Spinal cord (tissue), 10 donors: Measurements from ENCODE around the gene BST1. TPM values are rescaled to one million over a fixed set of nuclear protein-coding genes. Genes with fewer than 3 reads are reported as not detected.
A peak's percentile ranks its signal among the peaks of the same experiment; 100 is the strongest.

Source experiments
- DNase-seq, 6 donors: peaks; one replicate each; pipeline versions ENCODE4 v3.0.0 to v3.0.0-alpha.2; 2013 to 2015; ENCODE audit warnings: low spot score in 6 of 6, low read depth in 4 of 6
- H3K27ac ChIP-seq: one replicate; pipeline ENCODE4 v1.5.1; 2013; ENCODE audit warnings: low read depth, low read length, control low read depth
- H3K27me3 ChIP-seq: one replicate; pipeline ENCODE4 v1.6.1; 2013; ENCODE audit warnings: low read length; ENCODE audit not compliant: control insufficient read depth, insufficient read depth
- H3K36me3 ChIP-seq: one replicate; pipeline ENCODE4 v1.6.1; 2013; ENCODE audit warnings: low read length; ENCODE audit not compliant: control insufficient read depth, insufficient read depth
- H3K4me1 ChIP-seq: one replicate; pipeline ENCODE4 v1.6.1; 2013; ENCODE audit warnings: low read length; ENCODE audit not compliant: control insufficient read depth, insufficient read depth
- H3K4me3 ChIP-seq: one replicate; pipeline ENCODE4 v1.5.1; 2013; ENCODE audit warnings: low read depth, low read length, control low read depth
- H3K9me3 ChIP-seq: one replicate; pipeline ENCODE4 v1.6.1; 2013; ENCODE audit warnings: low read length; ENCODE audit not compliant: control insufficient read depth, insufficient read depth
- WGBS: methylation state at CpG from one replicate; pipeline ENCODE4 v1.1.5; 2013; ENCODE audit warnings: missing lambda C conversion rate; ENCODE audit not compliant: insufficient coverage; 5-methylcytosine and 5-hydroxymethylcytosine counted together
- polyA plus RNA-seq, 2 donors: library from polyadenylated mRNA; unstranded; fragments of 120-200 nt; gene quantifications; one replicate each; pipeline ENCODE4 v1.2.1, GENCODE V29; 2013; ENCODE audit not compliant: insufficient read length in 2 of 2
- total RNA-seq, 2 donors: library from RNA; depleted of rRNA in 1 of 2; stranded (reverse); fragments of 120-200 nt in 1 of 2; fragments of >200 nt in 1 of 2; gene quantifications; one replicate each; pipeline versions ENCODE4 v1.2.3 to v1.2.4, GENCODE V29; 2013 to 2014
- donor health status: healthy.

The BST1 gene
- total and polyA plus RNA-seq, 4 donors = 1.2 to 14.1 (median 7.7) TPM

DNA sequence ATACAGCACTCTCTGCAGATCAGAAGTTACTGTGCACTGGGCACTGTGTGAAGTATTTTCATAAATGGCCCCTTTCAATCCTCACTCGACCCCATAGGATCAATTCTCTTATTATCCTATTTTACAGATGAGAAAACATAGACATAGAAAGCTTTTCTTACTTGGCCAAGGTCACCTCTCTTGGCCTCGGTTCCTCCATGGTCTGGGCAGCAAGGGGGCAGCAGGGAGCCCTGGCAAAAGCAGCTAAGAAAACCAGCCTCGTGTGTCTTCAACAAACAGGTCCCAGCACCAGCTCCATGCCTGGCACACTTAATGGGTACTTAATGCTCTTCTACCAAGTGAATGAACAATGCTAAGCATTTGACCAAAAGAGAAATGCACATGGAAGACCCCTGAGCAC, 34.4 kb downstream of the BST1 start:
- Histone ChIP-seq H3K9me3 (no peaks in the 10 kb centered on the region), H3K4me3 (no peak overlapping the region), H3K4me1 (peaks cover 2% of the 10 kb centered on the region), H3K27me3 (no peaks in the 10 kb centered on the region), H3K27ac (no peak overlapping the region), H3K36me3 (no peaks in the 10 kb centered on the region)
- no peak for DNase-seq
- WGBS = 40% methylated on average over 2 of the region's 3 CpGs

DNA sequence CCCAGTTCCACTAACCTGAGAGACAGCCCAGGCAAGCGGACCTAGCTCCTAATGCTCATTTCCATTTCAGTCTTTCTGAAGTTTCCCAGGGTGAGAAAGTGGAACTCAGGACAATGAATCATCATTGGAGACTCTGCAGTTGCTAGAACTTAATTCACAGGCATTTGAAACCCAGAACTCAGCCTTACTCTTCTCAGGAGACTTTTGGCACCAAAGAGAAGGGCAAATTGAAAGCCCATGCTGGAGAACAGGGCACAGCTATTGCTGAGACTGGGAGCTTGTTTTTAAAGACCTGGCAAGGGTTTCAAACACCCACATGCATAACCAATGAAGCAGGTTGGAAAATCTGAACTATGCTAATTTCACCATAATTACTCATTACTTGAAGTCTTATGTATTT, 36.0 kb downstream of the BST1 start:
- H3K36me3 ChIP-seq = no peaks in the 10 kb centered on the region
- no peaks in the 10 kb centered on the region for H3K27me3 ChIP-seq
- WGBS = 75% methylated on average over 1 of the region's 1 CpG
- peaks cover 2% of the 10 kb centered on the region for H3K4me1 ChIP-seq
- H3K27ac ChIP-seq = no peak overlapping the region
- H3K9me3 ChIP-seq = no peaks in the 10 kb centered on the region
- DNase-seq = peak in 3 of 6 donors; percentile 13 to 70 (median 21)
- no peak overlapping the region for H3K4me3 ChIP-seq

DNA sequence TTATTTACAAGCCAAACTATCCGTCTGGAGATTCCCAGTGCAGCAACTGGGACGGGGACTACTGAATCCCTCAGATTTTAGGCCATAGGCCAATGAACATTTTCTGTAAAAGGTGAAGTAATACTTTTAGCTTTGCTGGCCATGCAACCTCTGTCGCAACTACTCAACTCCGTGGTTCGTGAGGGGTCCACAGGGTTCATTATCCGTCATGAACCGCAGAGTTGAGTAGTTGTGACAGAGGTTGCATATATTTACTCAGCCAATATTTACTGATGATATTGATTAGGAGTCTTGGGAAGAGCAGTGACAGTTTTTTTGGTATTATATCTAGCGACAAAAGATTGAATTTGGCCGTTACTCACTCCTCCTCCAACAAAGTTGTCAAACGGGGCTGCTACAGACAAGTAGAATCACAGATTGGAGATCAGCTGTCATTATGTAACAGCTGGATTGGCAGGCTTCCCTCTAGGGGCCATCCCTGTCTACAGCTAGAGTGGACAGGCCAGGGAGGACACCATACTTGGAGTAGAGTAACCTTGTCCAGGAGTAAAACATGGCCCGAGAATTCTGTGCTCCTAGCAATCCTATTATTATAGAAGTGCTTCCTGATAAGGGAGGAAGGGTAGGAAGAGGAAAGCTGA, 38.0 kb downstream of the BST1 start:
- 40% methylated on average over 2 of the region's 11 CpGs for WGBS

DNA sequence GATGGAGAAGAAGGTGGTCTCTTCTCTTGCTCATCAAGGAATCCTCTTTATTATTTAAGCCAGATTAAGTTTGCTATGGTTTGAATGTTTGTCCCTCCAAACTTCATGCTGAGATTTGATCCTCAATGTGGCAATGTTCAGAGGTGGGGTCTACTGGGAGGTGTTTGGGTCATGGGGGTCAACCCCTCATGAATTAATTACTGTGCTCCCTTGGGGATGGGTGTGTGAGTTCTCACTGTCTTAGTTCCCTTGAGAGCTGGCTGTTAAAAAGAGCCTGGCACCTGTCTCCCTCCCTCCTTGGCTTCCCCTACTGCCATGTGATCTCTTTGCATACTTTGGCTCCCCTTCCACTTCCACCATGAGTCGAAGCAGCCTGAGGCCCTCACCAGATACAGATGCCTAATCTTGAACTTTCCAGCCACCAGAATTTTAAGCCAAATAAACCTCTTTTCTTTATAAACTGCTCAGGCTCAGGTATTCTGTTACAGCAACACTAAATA, 39.3 kb downstream of the BST1 start:
- peaks cover 2% of the 10 kb centered on the region for H3K4me1 ChIP-seq
- H3K9me3 ChIP-seq = no peaks in the 10 kb centered on the region
- WGBS = 56% methylated on average over 1 of the region's 1 CpG
- H3K27ac ChIP-seq = no peak overlapping the region
- no peak overlapping the region for H3K4me3 ChIP-seq
- H3K27me3 ChIP-seq = no peaks in the 10 kb centered on the region
- H3K36me3 ChIP-seq = no peaks in the 10 kb centered on the region
- no peak for DNase-seq

More for the DNA sequence above, 38.0 kb downstream of the BST1 start:
- no peak for DNase-seq
- no peaks in the 10 kb centered on the region for H3K36me3 ChIP-seq
- no peak overlapping the region for H3K27ac ChIP-seq
- H3K4me3 ChIP-seq = no peak overlapping the region
- H3K27me3 ChIP-seq = no peaks in the 10 kb centered on the region
- peaks cover 2% of the 10 kb centered on the region for H3K4me1 ChIP-seq
- no peaks in the 10 kb centered on the region for H3K9me3 ChIP-seq

DNA sequence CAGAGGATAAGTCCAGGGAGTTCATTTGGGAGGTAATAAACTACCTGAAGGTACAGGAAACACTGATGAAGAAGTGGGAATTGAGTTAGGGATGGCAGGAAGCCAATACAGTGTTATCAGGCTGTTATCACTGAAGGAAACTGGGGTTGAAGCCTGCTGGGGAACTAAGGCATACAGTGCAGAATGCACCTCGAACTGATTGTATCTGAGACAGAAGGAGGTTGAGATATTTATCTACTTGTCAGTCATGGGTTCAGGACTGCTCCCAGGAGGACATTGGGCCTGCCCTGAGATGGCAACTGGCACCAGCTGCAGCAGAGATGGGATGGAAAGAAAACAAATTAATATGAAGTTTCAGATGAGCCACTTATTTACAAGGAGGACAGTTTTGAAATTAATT, 39.8 kb downstream of the BST1 start:
- 73% methylated on average over 1 of the region's 1 CpG for WGBS
- H3K27ac ChIP-seq = no peak overlapping the region
- H3K36me3 ChIP-seq = no peaks in the 10 kb centered on the region

DNA sequence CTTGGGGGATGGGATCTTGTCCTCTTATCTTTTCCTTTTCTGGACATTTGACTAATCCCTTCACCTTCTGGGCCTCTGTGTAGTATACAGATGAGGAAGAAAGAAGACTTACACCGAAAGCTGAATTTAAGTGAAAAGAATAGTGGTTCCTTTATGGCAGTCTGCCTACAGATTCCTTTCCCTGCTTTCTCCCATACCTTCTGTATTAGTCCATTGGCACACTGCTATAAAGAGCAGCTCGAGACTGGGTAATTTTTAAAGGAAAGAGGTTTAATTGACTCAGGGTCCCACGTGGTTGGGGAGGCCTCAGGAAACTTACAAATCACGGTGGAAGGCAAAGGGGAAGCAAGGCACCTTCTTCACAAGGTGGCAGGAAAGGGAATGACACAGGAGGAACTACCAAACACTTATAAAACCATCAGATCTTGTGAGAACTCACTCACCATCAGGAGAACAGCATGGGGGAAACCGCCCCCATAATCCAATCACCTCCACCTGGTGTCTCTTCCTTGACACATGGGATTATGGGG, 41.2 kb downstream of the BST1 start:
- Histone ChIP-seq H3K4me3 (no peak overlapping the region), H3K9me3 (no peaks in the 10 kb centered on the region), H3K4me1 (no peaks in the 10 kb centered on the region), H3K27ac (no peak overlapping the region), H3K27me3 (no peaks in the 10 kb centered on the region), H3K36me3 (no peaks in the 10 kb centered on the region)
- DNase-seq = no peak
- WGBS = 45% methylated on average over 2 of the region's 5 CpGs

More for the DNA sequence above, 39.8 kb downstream of the BST1 start:
- Histone ChIP-seq H3K4me1 (peaks cover 1% of the 10 kb centered on the region), H3K27me3 (no peaks in the 10 kb centered on the region), H3K4me3 (no peak overlapping the region), H3K9me3 (no peaks in the 10 kb centered on the region)
- DNase-seq = no peak

DNA sequence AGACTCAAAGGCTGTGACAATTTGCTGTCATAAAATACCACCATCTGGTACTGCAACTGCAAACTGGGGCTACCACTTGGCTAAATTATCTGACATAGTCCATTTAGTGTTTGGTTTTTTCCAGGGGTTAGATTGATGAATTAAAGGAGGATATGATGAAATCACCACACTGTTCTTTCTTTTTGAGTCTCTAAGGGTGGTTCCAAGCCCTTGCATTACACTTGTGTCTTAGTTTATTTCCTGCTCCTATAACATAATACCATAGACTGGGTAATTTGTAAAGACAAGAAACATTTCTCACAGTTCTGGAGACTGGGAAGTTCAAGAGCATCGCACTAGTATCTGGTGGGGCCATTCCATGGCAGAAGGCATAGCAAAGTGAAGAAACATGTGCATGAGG, 43.2 kb downstream of the BST1 start:
- WGBS = 100% methylated on average over 1 of the region's 1 CpG
- DNase-seq = no peak

DNA sequence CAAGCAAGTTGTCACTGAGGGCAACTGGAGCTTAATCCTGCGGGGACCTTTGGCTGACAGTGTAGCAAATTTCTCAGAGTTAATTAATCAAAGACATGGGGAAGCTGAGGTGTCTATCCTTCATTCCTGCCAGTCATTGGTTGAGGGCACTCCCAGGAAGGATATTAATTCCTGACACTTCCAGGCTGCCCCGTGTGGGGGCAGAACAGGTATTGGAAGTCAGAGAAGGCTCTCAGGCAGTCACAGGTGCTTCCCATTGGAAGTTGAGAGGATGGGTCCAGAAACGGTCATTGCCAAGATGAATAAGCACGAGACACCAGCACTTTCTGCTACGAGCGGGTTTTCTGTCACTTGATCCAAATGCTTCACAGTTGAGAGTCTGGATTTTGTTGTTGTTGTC, 46.1 kb downstream of the BST1 start:
- H3K4me1 ChIP-seq = no peaks in the 10 kb centered on the region
- WGBS = 54% methylated on average over 3 of the region's 6 CpGs
- no peak for DNase-seq
- H3K4me3 ChIP-seq = no peak overlapping the region
- H3K36me3 ChIP-seq = no peaks in the 10 kb centered on the region
- H3K27ac ChIP-seq = no peak overlapping the region
- H3K9me3 ChIP-seq = no peaks in the 10 kb centered on the region
- H3K27me3 ChIP-seq = no peaks in the 10 kb centered on the region

More for the DNA sequence above, 43.2 kb downstream of the BST1 start:
- Histone ChIP-seq H3K27me3 (no peaks in the 10 kb centered on the region), H3K9me3 (no peaks in the 10 kb centered on the region), H3K36me3 (no peaks in the 10 kb centered on the region), H3K27ac (no peak overlapping the region), H3K4me3 (no peak overlapping the region), H3K4me1 (no peaks in the 10 kb centered on the region)

DNA sequence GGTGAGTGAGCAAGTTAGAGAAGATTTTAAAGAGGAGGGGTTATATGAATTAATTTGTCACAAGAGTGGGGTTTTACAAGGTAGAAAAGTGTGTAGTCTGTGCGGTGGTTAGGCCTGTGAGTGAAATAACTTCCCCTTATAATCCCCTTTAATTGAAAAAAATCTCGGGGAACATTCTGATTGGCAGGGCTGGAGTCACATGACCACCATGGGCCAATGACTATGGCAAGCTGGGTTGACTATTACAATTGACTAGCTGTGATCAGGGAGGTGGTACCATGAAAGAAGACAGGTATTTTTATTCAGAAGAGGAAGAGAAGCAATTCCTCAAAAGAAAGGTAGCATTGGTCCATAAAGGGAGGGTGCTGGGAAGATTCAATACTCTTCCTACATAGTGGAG, 48.3 kb downstream of the BST1 start:
- no peak overlapping the region for H3K27ac ChIP-seq
- H3K36me3 ChIP-seq = no peaks in the 10 kb centered on the region

DNA sequence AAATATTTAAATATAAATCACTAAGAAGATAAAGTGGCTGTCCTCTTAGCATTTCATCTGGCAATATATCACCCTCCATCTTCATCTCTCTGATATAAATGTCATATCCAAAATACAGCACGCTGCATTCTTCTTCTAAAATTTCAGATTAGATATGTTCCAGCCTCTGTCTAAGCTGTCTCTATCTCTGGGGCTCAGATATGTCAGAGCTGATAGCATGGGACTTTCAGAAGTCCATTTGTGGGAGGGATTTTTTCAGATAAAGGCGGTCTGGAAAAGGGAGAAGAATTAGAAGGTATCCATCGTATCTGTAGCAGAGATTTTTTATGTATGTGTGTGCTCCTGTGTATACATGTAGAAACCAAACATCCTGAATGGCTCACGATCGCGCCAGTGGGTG, 50.2 kb downstream of the BST1 start:
- Histone ChIP-seq H3K27me3 (no peaks in the 10 kb centered on the region), H3K9me3 (no peaks in the 10 kb centered on the region), H3K4me3 (no peak overlapping the region), H3K4me1 (no peaks in the 10 kb centered on the region), H3K27ac (no peak overlapping the region), H3K36me3 (no peaks in the 10 kb centered on the region)
- WGBS = 80% methylated on average over 1 of the region's 6 CpGs
- DNase-seq = no peak

More for the DNA sequence above, 48.3 kb downstream of the BST1 start:
- no peaks in the 10 kb centered on the region for H3K9me3 ChIP-seq
- no peaks in the 10 kb centered on the region for H3K4me1 ChIP-seq
- whole genome bisulfite sequencing = no CpG with 5 or more reads among the region's 2 CpGs
- no peak for DNase-seq
- no peak overlapping the region for H3K4me3 ChIP-seq
- H3K27me3 ChIP-seq = no peaks in the 10 kb centered on the region
